Hair follicle dermal papilla cell (primary cell): Measurements from ENCODE around the gene SCYGR1. TPM values are rescaled to one million over a fixed set of nuclear protein-coding genes. Genes with fewer than 3 reads are reported as not detected.

Experiments used
- total RNA-seq: library from RNA; depleted of rRNA; stranded (reverse); fragments of >200 nt; gene quantifications from 2 replicates; pipeline ENCODE4 v1.2.3, GENCODE V29; 2012

The SCYGR1 gene, protein sequence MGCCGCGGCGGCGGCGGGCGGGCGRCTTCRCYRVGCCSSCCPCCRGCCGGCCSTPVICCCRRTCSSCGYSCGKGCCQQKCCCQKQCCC
- total RNA-seq = not detected in 2 replicates

DNA sequence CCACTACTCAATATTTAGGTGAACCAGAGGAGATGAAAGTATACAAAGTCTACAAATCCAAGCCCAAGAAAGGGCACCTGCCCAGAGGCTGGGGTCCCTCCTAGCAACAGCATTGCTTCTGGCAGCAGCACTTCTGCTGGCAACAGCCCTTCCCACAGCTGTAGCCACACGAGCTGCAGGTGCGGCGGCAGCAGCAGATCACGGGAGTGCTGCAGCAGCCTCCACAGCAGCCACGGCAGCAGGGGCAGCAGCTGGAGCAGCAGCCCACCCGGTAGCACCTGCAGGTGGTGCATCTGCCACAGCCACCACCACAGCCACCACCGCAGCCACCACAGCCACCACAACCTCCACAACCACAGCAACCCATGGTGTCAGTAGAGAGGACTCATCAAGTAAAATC lies at the start of gene SCYGR1:
TSS of gene SCYGR1 (minus strand) at position 367 of the 400 bp plus-strand sequence. CDS start at position 367, 0 bp downstream.

DNA sequence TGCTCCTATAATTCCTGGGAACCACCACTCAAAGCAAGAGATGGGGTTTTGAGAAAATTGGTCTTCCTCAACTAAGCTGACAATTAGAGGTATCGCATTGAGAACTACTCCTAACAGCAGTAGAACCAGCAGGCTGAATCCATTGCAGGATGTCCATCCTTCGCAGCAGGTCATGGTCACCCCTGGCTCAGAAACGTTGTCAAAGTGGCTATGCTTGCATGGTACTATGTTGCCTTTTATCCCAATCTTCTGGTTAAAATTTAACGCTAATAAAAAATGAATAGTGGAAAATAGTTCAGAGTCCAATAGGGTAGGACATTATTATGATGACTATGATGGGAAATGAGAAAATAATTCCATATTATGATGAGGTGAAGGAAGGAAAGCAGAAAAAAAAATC lies 8.7 kb downstream of the SCYGR1 start, which contains the start of gene TM4SF20:
TSS of gene TM4SF20 (minus strand) at position 212 of the 400 bp plus-strand sequence. CDS start at position 174, 38 bp downstream.

Other genes with a start within 250 kb of the SCYGR1 start
- gene COL4A4, start 223.7 kb downstream of the SCYGR1 start, total RNA-seq = under 0.01 TPM in 2 replicates
- 0.12 TPM in 1 of 2 replicates, not detected in the other for gene COL4A3, start 223.3 kb downstream of the SCYGR1 start, total RNA-seq
- gene MFF, start 62.7 kb downstream of the SCYGR1 start, total RNA-seq = 52.8 and 72.7 TPM in 2 replicates
- under 0.01 and 1.5 TPM in 2 replicates for gene TM4SF20, start 8.6 kb downstream of the SCYGR1 start, total RNA-seq
- 62.7 and 69.9 TPM in 2 replicates for gene AGFG1, start 84.2 kb upstream of the SCYGR1 start, total RNA-seq
- not detected in 2 replicates for gene SCYGR2, start 210.9 kb upstream of the SCYGR1 start, total RNA-seq
- not detected in 2 replicates for gene SCYGR3, start 226.9 kb upstream of the SCYGR1 start, total RNA-seq
- not detected in 2 replicates for gene SCYGR4, start 229.5 kb upstream of the SCYGR1 start, total RNA-seq